Measurements from ENCODE around the gene STAT1.

DNA sequence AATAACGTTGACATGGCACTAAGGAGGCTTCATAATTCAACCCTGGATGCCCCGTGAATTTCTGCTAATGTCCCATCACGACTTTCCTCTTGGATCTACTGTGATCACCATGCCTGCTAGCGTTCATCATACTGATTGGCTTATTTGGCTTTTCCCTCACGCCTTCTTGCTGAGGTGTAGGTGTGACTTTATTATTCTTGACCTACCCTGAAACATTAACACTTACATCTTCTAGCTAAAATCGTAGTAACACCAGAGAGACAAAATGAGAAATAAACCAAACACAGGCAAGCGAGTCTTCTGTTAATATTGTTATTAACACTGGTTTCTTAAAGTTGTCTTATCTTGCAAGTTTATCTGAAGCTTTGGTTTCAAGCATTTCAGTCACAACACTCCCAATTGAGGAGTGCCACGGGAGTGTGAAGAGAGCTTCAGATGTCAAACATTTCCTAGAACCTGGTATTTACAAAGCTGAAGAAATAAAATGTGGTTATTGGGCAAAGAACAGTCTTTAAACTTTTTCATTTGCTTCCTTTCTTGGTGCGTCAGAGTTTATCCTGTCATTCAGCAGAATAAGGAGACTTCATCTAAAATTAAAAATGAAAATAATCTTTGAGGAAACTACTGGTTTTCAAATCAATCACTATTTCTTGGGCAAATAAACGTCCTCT, 15.4 kb upstream of the STAT1 start:
- TF ChIP-seq EZH2 (IDR thresholded peaks at IDR 0.05; ENCODE audit: low read length, missing control alignments) = no peak
- TF ChIP-seq CTCF (conservative IDR thresholded peaks at IDR 0.05 in 1 of 2, IDR thresholded peaks at IDR 0.05 in 1 of 2; ENCODE audit: low read depth in 1 of 2, low read length in 2 of 2) = no peak
